Limb (tissue), 2 donors: ENCODE data around the gene PTGIS.
A peak's percentile ranks its signal among the peaks of the same experiment; 100 is the strongest.

ENCODE experiments used
- DNase-seq, 2 donors: peaks; one replicate each; pipeline ENCODE4 v3.0.0-alpha.2; 2016; ENCODE audit errors: extremely low spot score in 2 of 2

Gene PTGIS

GRCh38 chr20:49501917-49502316, 66.0 kb downstream of the PTGIS start:
- DNase-seq, result no peak

- no peak for DNase-seq
Measured at GRCh38 chr20:49497398-49497669, 70.6 kb downstream of the PTGIS start.

- DNase-seq, result no peak
Measured at GRCh38 chr20:49496553-49497397, 71.2 kb downstream of the PTGIS start.

- no peak for DNase-seq
Measured at GRCh38 chr20:49496043-49496442, 71.9 kb downstream of the PTGIS start.

- no peak for DNase-seq
Measured at GRCh38 chr20:49490689-49491088, 77.2 kb downstream of the PTGIS start.

- DNase-seq, result no peak
Measured at GRCh38 chr20:49489688-49490087, 78.2 kb downstream of the PTGIS start.

GRCh38 chr20:49486064-49486463, 81.9 kb downstream of the PTGIS start:
- no peak for DNase-seq

- DNase-seq, result no peak
Measured at GRCh38 chr20:49485563-49485962, 82.4 kb downstream of the PTGIS start.

GRCh38 chr20:49484180-49485140, 83.5 kb downstream of the PTGIS start:
- DNase-seq, result peak; percentile 82 to 89

- DNase-seq, result peak in 1 of 2 donors; percentile 60
Measured at GRCh38 chr20:49483696-49484123, 84.2 kb downstream of the PTGIS start.

- peak in 1 of 2 donors; percentile 48 for DNase-seq
Measured at GRCh38 chr20:49483018-49483695, 84.8 kb downstream of the PTGIS start.

GRCh38 chr20:49482621-49483017, 85.3 kb downstream of the PTGIS start, which contains the start of gene KCNB1:
KCNB1 (minus strand) TSS chr20:49482668; CDS start chr20:49482480, 188 bp downstream.
- DNase-seq, result peak; percentile 35 to 84

GRCh38 chr20:49482173-49482572, 85.8 kb downstream of the PTGIS start:
- no peak for DNase-seq

- DNase-seq, result no peak
Measured at GRCh38 chr20:49481116-49481515, 86.8 kb downstream of the PTGIS start.

- no peak for DNase-seq
Measured at GRCh38 chr20:49480236-49480635, 87.7 kb downstream of the PTGIS start.

- no peak for DNase-seq
Measured at GRCh38 chr20:49479785-49480184, 88.2 kb downstream of the PTGIS start.

- DNase-seq, result no peak
Measured at GRCh38 chr20:49478754-49479689, 88.9 kb downstream of the PTGIS start.

GRCh38 chr20:49478266-49478665, 89.7 kb downstream of the PTGIS start:
- no peak for DNase-seq

- DNase-seq, result no peak
Measured at GRCh38 chr20:49477200-49477599, 90.7 kb downstream of the PTGIS start.

GRCh38 chr20:49476016-49476355, 92.0 kb downstream of the PTGIS start:
- DNase-seq, result no peak
